GM19395 (cell line): Measurements from ENCODE around the gene IFIT5.
"Not testable (repeated sequence)": the region's sequence is repeated elsewhere in the genome, so short reads cannot be mapped to it uniquely, and the experiment has no call there.

Source experiments
- ATAC-seq: cut with Tn5 transposase; IDR thresholded peaks from one replicate; pipeline ENCODE4 v1.9.1; 2021; ENCODE audit warnings: mild to moderate bottlenecking, moderate library complexity; ENCODE audit not compliant: unreplicated experiment

IFIT5 gene, protein sequence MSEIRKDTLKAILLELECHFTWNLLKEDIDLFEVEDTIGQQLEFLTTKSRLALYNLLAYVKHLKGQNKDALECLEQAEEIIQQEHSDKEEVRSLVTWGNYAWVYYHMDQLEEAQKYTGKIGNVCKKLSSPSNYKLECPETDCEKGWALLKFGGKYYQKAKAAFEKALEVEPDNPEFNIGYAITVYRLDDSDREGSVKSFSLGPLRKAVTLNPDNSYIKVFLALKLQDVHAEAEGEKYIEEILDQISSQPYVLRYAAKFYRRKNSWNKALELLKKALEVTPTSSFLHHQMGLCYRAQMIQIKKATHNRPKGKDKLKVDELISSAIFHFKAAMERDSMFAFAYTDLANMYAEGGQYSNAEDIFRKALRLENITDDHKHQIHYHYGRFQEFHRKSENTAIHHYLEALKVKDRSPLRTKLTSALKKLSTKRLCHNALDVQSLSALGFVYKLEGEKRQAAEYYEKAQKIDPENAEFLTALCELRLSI

DNA sequence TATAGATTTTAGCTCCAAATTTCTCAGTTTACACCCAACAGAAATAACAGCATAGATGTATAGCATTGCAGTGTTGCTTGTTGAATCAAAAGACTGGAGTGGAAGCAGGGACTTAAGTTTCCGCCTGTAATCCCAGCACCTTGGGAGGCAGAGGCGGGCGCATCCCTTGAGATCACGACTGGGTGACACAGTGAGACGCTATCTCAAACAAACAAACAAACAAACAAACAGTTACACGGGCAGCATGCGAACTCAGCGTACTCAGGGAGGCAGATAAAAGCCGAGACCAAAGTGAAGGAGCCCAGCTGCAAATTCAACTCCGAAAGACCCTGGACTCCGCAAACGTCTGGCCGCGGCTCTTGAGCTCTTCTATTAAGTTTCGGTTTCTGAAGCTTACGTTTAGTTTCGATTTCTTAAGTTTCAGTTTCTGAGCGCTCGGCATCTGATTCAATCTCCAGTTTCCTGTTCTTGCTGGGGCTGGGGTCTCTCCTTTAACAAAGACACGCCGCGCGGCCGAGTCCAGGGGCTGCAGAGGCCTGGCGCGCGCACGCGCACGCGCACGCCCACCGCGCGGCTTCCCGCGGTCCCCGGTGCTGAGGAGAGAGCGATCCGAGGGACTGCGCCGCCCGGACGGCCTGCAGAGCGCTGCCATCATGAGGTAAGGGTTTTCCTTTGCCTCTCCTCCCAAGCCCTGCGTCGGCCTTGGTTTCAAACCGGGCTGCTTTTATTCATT is at the start of gene IFIT5:
Gene IFIT5 (plus strand): TSS at position 423 of the 733 bp plus-strand sequence. CDS start 231 bp downstream, at position 654.
- peak; percentile 84 for ATAC-seq

DNA sequence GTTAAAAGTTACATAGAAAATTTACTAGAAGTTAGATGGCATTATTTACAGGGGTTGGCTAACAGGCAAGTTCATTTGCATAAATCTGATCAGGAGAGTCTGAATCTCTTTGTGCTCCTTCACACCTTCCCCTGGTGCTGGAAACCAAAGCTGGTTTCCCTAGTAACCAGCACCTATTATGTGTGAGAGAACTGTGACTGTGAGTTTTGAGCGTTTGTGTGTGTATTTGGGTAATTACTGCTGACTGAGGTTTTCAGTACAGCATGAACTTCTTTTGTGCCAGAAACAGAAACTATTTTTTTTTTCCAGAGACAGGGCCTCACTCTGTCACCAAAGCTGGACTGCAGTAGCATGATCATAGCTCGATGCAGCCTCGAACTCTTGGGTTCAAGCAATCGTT is 46.8 kb upstream of the IFIT5 start:
- ATAC-seq = peak; percentile 73

DNA sequence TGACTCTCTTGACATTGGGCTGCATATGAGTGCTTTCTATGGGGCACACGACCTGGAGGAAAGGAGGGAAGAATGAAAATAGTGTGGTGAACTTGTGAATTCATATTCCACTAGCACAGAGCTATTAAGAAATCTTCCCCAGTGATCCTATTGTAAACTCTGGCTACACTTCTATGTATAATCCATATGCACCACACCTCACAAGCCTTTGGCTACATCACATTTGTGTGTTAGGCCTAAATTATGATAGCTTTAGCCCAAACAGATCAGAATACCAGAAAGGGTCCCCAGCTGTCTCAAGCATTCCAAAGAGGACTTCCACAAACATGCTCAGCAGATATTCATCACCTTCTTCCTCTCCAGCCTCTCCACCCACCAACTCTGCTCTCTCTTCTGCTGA is 46.2 kb upstream of the IFIT5 start:
- ATAC-seq = no peak

DNA sequence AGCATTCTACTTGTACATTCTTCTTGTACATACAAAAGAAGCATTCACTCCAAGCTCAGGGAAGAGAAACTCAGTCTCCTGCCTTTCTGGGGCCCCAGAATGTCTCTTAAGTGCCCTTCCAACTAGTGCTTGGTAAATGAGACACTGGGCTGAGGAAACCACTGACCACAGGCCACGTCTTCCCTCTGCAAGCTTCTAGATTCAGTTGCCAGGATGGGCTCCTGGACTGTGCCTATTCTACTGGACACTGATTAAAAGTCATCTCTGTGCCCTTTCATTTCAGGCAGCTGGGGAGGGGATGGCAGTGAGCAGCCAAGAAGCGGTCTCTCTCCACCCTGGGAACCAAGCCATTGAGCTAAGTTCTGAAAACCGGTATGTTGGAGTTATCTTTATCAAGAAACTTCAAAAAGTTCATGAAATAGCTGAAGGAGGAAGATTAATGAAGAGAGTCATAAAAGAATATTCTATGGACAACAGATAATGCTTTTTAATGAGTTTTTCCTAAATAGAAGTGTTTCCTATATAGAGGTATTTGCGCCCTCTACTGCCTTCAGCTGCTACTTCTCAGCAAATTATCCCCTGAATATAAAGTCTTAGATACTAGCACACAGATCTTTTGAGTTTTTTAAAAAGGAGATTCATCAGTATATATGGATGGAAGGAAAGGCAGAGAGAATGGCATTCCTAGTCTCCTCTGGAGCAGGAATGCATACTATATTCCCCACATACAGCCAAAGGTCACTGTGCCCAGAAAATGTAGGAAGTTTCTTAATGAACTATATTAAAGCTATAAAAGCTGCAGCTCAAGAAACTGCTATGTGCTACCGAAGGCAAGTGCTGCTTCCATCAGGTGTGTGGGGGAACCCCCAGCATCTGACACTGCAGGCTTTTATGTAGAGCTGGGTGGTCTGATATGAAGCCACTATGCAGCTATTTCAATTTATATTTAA is 44.9 kb upstream of the IFIT5 start:
- no peak for ATAC-seq

DNA sequence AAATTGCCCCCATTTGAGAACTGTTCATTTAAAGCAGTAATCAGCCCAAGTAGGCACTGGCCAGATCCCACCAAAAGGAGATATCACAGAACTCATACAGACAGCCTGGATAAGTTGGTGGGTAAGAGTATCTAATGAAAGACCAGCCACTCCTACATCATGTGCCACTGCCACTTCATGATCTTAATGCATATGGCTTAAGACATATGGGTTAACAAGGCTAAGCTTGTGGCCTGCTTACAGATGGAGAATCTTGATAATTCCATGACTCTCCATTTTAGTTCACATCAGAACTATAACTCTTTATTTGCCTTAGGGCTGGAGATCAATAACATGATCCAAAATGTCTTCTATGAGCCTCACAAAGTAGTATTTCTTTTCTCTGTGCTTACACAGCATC is 43.3 kb upstream of the IFIT5 start:
- no peak for ATAC-seq

DNA sequence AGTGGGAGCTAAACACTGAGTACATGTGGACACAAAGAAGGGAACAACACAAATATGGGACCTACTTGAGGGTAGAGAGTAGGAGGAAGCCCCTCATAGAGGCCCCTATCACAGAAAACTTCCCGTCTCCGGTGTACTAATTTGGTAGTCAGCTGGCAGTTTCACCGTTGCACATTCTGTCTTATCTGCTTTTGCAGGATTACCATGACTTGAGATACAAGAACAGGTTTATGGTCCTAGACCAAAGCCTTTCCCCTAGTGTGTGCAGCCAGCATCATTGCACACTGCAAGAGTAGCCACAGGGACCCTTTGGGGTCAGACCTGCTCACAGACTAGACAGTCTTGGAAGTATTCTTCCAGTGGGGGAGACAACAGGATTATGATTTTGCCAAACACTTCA is 42.4 kb upstream of the IFIT5 start:
- ATAC-seq = no peak

DNA sequence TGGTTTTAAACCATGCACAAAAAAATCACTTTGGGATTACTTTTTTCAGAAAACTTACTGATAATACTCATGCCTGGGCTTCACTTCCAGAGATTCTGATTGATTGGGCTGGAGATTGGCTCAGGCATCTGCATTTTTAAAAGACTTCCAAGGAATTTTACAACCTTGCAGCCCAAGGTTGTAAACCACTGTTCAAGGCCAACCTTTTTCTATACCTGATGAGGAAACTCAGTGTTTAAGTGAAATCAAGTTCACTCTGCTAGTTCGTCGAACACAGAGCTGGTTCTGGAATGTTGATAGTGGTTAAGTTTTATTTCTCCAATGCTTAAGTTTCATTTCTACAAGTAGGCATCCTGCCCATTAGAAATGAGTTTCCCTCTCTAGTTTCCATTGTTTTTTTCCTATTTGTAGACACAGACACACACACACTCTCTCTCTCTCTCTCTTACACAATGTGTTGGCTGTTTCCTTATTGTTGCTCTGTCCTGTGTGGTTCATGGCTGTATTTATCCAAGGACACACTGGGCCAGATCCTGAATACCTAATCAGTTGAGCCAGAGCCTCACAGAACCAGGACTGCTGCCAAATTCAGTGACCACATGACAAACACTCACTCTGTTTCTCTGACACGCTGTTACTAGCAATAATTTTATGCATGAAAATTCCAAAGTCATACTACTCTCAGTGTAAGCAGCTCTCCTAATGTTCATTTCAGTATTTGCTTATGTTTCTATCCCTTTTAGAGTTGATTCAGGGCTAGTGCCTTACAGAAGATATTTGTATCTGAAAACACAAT is 40.3 kb upstream of the IFIT5 start:
- ATAC-seq = no peak

DNA sequence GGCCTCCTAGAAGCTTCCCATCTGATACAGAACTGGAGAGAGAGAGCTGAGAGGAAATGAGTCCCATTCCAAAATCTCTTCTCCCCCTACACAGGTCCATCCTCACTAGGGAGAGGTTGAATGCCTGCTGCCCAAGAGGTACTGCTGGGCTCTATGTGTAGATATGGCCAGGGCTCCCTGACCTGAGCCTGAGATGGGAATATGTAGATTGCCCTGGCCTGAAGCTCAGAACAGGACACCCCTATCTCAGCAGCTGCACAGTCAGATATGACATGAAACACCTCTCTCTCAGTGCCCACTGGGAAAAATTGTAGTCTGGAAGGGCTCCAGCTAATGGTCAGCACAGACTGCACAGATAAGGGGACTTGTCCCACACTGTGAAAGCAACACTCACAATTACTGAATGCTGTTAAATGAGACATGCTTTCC is 39.6 kb upstream of the IFIT5 start:
- ATAC-seq = no peak

DNA sequence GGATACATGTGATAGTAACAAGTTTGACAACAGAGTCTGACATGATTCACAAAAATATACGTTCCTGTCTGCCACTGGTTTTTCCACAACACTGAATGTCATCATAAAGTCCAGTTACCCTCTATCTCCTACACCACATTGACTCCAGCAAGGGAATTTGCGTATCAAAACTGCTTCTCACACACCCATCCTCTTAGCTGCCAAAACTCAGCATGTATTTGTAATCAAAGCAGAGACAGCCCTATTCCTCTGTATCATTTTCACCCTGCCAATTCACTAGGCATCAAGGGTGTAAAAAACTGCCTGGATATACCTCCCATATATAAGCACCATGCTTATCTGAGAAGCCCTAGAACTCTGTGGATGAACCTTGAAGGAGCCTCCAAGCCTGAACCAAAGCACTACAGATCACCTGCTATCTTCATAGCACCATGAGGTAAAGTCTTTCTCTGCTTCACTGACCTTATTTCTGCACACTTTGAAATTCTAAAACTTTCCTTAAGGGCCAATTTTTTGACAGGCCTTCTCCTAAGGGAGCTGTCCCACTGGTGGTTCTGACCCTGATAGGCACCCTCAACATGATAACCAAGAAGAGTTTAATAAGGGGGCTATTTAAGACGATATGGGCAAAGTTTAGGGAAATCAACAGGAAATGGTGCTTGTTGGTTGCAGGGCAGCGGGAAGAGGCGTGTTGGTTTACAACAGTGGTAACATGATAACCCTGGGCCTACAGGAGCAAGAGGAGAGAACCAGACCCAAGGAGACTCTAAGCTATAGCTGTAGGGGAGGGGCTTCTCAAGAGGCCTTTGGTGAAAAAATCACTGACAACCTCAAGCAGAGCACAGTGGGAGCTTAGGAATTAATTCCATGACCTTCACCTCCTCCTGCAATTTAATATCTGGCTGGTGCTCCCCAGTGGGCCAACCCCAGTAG is 36.4 kb upstream of the IFIT5 start, which contains the start of gene IFIT1B:
Gene IFIT1B (plus strand): TSS at position 352 of the 933 bp plus-strand sequence. CDS start 80 bp downstream, at position 432.
- ATAC-seq = no peak

DNA sequence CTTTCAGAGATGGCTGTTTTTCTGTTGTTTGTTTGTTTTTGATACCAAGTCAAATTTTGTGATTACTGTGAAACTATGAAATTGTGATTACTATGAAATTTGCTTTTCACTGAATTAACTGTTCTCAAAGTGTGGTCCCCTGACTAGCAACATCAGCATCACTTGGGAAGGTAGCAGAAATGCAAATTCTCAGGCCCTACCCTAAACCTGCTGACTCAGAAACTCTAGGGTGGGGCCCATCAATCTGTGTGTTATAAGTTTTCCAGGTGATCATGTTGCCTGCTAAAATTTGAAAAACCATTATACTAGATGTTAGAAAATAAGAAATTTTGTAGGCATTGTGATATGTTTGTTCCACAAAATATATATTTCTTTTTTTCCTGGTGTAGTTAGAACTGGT is 35.3 kb upstream of the IFIT5 start:
- no peak for ATAC-seq

DNA sequence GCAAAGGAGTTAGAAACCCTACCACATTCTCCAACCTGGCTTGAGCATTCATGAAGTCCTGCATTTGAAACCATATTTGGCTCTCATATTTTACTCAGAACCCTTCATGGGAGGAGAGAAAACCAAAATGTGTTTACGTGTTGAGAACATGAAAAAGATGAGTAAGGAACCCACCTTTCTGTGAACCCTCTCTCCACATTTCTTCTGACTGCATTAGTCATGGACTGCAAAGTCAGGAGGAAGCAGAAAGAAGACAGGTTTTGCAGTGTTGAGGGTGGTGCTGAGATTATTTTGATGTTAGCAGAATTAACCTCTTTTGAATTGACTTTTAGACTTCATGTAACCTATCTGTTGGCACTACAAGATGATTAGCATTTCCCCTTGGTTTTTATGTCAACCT is 31.6 kb upstream of the IFIT5 start:
- ATAC-seq = no peak

DNA sequence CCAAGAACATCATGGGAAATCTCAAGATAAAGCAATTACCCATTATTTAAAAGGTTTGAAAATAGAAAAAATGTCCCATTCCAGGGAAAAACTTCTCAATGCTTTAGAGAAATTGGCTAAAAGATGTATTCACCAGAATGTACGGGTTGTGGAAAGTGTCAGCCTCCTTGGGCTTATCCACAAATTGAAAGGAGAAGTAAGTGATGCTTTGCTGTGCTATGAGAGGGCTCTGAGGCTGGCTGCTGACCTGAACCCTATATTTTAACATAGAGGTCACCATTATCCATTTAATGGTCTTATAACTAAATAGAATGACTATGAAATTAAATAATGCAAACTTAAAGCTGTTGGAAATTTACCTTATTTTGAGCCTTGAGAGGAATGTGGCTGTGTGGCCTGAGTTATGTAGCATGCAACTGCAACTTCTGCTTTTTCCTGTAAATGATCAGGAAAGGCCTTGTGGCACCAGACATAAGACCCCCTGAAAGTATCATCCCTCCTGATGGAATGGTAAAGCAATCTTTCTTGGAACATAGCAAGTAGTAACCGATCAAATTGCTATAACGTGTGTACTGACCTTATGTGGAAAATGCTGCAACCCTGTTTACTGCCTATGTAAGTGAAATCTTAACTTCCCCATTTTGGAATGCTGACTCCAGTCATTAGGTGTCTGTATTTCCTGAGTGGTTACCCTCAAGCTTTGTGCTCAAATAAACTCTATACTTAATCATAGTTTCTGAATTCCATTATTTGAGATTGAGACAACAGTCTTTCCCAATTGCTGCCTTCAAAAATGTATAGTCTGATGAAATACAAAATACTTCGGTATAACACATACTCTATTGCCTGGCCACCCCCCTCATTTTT is 29.7 kb upstream of the IFIT5 start:
- no peak for ATAC-seq

DNA sequence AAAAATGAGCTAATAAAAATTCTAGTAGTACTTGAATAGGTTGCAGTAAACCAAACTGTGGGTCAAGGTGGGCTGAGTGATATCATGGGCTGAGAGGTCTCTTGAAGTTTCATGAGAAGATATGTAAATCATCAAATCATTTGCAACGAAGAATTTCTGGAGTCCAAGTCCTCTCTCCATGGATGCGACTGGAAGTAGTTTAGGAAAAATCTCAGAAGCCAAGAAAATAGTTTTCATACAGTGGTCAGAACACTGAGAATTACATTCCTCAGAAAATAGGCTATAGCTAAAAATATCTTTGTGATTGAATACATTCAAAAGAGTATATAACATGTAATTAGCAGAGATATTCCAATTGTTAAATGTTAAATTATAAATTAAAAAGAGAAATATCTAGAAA is 25.6 kb upstream of the IFIT5 start:
- ATAC-seq = no peak

DNA sequence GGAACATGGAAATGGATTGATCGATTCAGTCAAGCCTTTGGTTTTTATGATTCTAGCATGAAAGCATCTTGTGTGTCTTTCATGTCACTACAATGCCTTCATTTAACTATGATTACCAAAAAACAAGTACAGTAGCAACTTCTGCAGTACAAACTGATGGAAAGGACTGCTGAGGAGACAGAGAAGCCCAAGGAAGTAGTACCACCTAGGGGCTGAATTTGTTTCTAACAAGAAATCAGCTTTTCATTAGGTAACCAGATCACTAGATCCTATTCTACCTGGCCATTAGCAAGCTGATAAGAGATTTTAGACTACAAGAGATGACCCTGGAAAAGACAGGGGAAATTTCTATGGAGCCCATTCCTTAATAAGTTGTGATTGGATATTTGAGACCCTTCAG is 25.1 kb upstream of the IFIT5 start:
- ATAC-seq = no peak

DNA sequence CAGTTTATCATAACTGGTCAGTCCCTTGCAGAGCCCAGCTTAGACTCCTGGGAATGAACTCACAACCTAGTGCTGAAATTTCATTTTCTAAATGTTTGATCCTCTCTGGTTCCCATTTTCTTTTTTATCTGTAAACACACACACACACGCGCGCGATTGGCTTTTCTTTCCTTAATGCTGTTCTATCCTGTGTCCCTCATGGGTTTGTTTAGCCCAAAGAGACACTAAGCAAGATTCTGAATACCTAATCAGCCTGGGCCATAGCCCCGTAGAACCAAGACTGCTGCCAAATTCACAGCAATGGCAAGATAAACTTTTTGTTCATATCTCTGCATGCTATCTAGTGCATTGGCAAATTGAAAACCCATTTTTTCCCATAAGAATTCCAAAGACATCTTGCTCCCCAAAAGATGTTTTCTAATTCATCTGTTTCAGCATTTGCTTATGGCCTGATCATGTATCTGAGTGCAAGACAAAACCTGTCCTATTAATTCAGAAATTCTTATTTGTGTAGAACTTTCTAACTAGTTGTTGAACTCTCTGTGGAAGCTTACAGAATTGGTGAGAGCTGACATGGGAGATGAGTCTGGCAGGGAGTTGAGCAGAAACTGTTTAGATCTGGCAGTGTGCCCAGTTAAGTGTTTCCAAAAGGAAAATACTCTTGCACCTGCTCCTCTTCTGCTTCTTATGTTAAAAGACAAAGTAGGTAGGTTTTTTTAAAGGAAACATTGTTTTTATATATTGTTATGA is 23.7 kb upstream of the IFIT5 start:
- no peak for ATAC-seq

DNA sequence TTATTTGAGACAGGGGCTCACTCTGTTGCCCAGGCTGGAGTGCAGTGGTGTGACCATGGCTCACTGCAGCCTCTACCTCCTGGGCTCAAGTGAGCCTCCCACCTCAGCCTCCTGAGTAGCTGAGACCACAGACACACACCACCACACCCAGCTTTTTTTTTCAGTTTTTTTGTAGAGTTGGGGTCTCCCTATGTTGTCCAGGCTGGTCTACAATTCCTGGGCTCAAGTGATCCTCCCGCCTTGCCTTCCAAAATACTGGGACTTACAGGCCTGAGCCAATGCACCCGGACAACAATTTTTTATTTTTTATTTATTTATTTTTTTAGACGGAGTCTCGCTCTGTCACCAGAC is 23.2 kb upstream of the IFIT5 start:
- not testable (repeated sequence) for ATAC-seq
